ENCODE measurements around the gene HOXB9. TPM values are rescaled to one million over a fixed set of nuclear protein-coding genes. Genes with fewer than 3 reads are reported as not detected.

Gene HOXB9
- total RNA-seq, 1 donor from 2014 or later: 0.11 TPM

DNA sequence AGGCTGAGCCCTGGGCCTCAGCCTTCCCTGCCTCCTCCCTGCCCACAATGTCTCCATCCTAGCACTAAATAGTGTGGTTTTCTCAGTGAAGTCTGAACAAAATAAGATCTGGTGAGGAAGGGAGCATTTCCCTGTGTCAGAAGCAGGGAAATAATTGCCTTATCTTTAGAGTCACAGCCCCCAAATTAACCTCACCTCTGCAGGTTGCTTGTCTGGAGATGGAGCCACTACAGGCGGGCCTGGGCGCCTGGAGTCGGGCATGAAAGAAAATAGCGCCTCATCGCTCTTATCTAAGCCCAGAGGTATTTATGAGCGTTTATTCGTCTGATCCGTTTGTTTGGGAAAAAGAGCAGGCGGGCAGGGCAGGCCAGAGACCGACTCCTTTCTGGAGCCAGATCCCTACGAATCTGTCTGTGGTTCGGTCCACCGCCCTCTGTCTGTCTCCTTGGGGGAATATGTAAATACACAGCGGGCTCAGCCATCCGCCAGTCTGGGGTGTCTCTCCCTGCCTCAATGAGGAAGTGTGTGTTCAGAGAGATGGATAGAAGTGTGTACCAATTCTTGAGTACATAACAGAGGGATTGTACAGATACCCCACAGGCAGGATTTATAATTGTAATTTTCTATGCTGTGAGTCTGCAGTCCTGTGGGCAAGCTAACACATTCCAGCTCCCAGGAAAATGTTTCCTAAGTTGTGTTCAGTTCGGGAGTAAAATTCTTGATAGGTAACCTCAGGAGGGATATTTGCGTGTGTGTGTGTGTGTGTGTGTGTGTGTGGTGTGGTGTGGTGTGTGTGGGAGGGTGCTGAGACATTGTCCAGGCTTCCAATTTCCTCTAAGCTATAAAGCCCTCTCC lies 25.7 kb downstream of the HOXB9 start:
- Mint-ChIP-seq H3K9me3 (ENCODE audit: unreplicated experiment) (peaks cover 51% of the 10 kb centered on the region), H3K36me3 (ENCODE audit: low read depth, unreplicated experiment) (no peaks in the 10 kb centered on the region), H3K4me1 (ENCODE audit: low read depth, unreplicated experiment) (no peaks in the 10 kb centered on the region), H3K27me3 (ENCODE audit: low read depth, unreplicated experiment) (peaks cover 94% of the 10 kb centered on the region), H3K27ac (ENCODE audit: unreplicated experiment) (no peak overlapping the region), H3K4me3 (ENCODE audit: unreplicated experiment) (no peak overlapping the region)
- FAIRE-seq (no peak), DNase-seq (ENCODE audit: low read depth) (no peak)
- Histone ChIP-seq H3K36me3 (ENCODE audit: insufficient read depth, low read length) (no peaks in the 10 kb centered on the region), H2AFZ (ENCODE audit: low read depth, low read length) (no peak overlapping the region), H3K4me1 (ENCODE audit: insufficient read depth, low read length) (peaks cover 9% of the 10 kb centered on the region), H4K20me1 (ENCODE audit: insufficient read depth, low read length) (peaks cover 30% of the 10 kb centered on the region), H3K4me3 (ENCODE audit: insufficient read depth, low read depth, low read length) (no peak overlapping the region), H3K9ac (ENCODE audit: low read length) (no peak overlapping the region), H3K9me3 (ENCODE audit: insufficient read depth, low read depth, low read length) (no peaks in the 10 kb centered on the region), H3K79me2 (ENCODE audit: insufficient read depth, low read length) (no peaks in the 10 kb centered on the region), H3K27me3 (ENCODE audit: insufficient read depth, low read length) (peaks cover 98% of the 10 kb centered on the region), H3K4me2 (ENCODE audit: low read length) (no peak overlapping the region), H3K27ac (ENCODE audit: low read depth, low read length) (no peak overlapping the region)
- TF ChIP-seq, protein P1, sequence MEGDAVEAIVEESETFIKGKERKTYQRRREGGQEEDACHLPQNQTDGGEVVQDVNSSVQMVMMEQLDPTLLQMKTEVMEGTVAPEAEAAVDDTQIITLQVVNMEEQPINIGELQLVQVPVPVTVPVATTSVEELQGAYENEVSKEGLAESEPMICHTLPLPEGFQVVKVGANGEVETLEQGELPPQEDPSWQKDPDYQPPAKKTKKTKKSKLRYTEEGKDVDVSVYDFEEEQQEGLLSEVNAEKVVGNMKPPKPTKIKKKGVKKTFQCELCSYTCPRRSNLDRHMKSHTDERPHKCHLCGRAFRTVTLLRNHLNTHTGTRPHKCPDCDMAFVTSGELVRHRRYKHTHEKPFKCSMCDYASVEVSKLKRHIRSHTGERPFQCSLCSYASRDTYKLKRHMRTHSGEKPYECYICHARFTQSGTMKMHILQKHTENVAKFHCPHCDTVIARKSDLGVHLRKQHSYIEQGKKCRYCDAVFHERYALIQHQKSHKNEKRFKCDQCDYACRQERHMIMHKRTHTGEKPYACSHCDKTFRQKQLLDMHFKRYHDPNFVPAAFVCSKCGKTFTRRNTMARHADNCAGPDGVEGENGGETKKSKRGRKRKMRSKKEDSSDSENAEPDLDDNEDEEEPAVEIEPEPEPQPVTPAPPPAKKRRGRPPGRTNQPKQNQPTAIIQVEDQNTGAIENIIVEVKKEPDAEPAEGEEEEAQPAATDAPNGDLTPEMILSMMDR (IDR thresholded peaks at IDR 0.05; ENCODE audit: insufficient read depth, low read depth, low read length): no peak
- TF ChIP-seq EZH2 (IDR thresholded peaks at IDR 0.05; ENCODE audit: insufficient read depth, low read length): no peak

DNA sequence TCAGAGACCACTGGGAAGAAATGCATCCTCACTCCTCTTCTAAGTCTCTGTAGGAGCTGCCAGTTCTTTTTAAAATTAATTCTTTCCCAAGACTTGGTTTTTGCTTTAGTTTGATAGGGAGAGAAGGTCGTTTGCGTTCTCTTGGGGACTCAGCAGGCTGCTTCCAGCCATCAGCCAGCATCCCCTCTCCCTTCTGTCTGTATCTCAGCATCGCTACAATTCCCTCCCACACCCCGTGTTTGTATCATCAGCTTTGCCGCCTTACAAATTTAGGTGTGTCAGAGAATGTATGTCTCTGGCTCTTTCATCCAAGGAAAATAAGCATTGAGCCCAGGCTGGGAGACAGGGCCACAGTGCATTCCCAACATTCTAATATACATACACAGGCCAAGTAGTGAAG lies 26.8 kb downstream of the HOXB9 start:
- Mint-ChIP-seq H3K4me1 (ENCODE audit: low read depth, unreplicated experiment) (no peaks in the 10 kb centered on the region), H3K4me3 (ENCODE audit: unreplicated experiment) (no peak overlapping the region), H3K36me3 (ENCODE audit: low read depth, unreplicated experiment) (no peaks in the 10 kb centered on the region), H3K9me3 (ENCODE audit: unreplicated experiment) (peaks cover 51% of the 10 kb centered on the region), H3K27me3 (ENCODE audit: low read depth, unreplicated experiment) (peaks cover 94% of the 10 kb centered on the region), H3K27ac (ENCODE audit: unreplicated experiment) (no peak overlapping the region)
- peaks cover 26% of the 10 kb centered on the region for H4K20me1 ChIP-seq (ENCODE audit: insufficient read depth, low read length)
- no peak overlapping the region for H2AFZ ChIP-seq (ENCODE audit: low read depth, low read length)
- DNase-seq (ENCODE audit: low read depth) (no peak), FAIRE-seq (no peak)
- TF ChIP-seq EZH2 (IDR thresholded peaks at IDR 0.05; ENCODE audit: insufficient read depth, low read length): no peak
- TF ChIP-seq, protein P1 (IDR thresholded peaks at IDR 0.05; ENCODE audit: insufficient read depth, low read depth, low read length): no peak
- no peaks in the 10 kb centered on the region for H3K79me2 ChIP-seq (ENCODE audit: insufficient read depth, low read length)
- H3K4me3 ChIP-seq (ENCODE audit: insufficient read depth, low read depth, low read length): no peak overlapping the region
- H3K4me1 ChIP-seq (ENCODE audit: insufficient read depth, low read length): peaks cover 14% of the 10 kb centered on the region
- no peaks in the 10 kb centered on the region for H3K9me3 ChIP-seq (ENCODE audit: insufficient read depth, low read depth, low read length)
- H3K27me3 ChIP-seq (ENCODE audit: insufficient read depth, low read length): peaks cover 98% of the 10 kb centered on the region
- H3K27ac ChIP-seq (ENCODE audit: low read depth, low read length): no peak overlapping the region
- no peaks in the 10 kb centered on the region for H3K36me3 ChIP-seq (ENCODE audit: insufficient read depth, low read length)
- no peak overlapping the region for H3K4me2 ChIP-seq (ENCODE audit: low read length)
- H3K9ac ChIP-seq (ENCODE audit: low read length): no peak overlapping the region

DNA sequence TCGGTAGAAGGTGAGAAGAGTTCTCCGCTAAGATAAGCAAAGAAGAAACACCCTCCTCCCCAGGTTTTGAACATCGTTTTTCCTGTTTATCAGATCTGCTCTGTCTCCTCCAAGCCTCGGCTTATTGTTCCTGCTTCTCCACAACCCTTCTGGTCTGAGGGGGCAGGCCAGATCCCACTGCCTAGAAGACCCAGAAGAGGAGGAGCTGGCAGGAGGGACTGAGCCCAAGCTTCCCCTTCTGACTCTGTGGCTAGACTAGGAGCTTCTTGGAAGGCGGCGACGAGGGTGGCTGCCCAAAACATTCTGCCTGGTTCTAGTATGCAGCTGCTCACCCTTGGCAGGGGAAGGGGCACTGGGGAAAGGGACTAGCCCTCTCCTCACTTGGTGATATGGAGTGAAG lies 27.4 kb downstream of the HOXB9 start:
- Histone ChIP-seq H2AFZ (ENCODE audit: low read depth, low read length) (no peak overlapping the region), H3K4me1 (ENCODE audit: insufficient read depth, low read length) (peaks cover 18% of the 10 kb centered on the region), H3K4me3 (ENCODE audit: insufficient read depth, low read depth, low read length) (no peak overlapping the region), H3K4me2 (ENCODE audit: low read length) (peak overlapping the region; percentile 84), H3K9ac (ENCODE audit: low read length) (no peak overlapping the region), H3K9me3 (ENCODE audit: insufficient read depth, low read depth, low read length) (no peaks in the 10 kb centered on the region), H3K27me3 (ENCODE audit: insufficient read depth, low read length) (peaks cover 96% of the 10 kb centered on the region), H4K20me1 (ENCODE audit: insufficient read depth, low read length) (peaks cover 26% of the 10 kb centered on the region), H3K79me2 (ENCODE audit: insufficient read depth, low read length) (no peaks in the 10 kb centered on the region), H3K27ac (ENCODE audit: low read depth, low read length) (no peak overlapping the region), H3K36me3 (ENCODE audit: insufficient read depth, low read length) (no peaks in the 10 kb centered on the region)
- Mint-ChIP-seq H3K27ac (ENCODE audit: unreplicated experiment) (no peak overlapping the region), H3K27me3 (ENCODE audit: low read depth, unreplicated experiment) (peaks cover 95% of the 10 kb centered on the region), H3K9me3 (ENCODE audit: unreplicated experiment) (peaks cover 50% of the 10 kb centered on the region), H3K36me3 (ENCODE audit: low read depth, unreplicated experiment) (no peaks in the 10 kb centered on the region), H3K4me1 (ENCODE audit: low read depth, unreplicated experiment) (no peaks in the 10 kb centered on the region), H3K4me3 (ENCODE audit: unreplicated experiment) (no peak overlapping the region)
- FAIRE-seq (no peak), DNase-seq (ENCODE audit: low read depth) (no peak)
- TF ChIP-seq, protein P1 (IDR thresholded peaks at IDR 0.05; ENCODE audit: insufficient read depth, low read depth, low read length): no peak
- no peak for TF ChIP-seq EZH2 (IDR thresholded peaks at IDR 0.05; ENCODE audit: insufficient read depth, low read length)

All from astrocyte (in vitro differentiated cells and primary cell).